Posterior cingulate gyrus (tissue), 11 donors: ENCODE results near the gene RNF133.
A peak's percentile ranks its signal among the peaks of the same experiment; 100 is the strongest.

Source experiments
- DNase-seq, 10 donors: peaks; one replicate each; pipeline versions ENCODE4 v3.0.0 to v3.0.0-alpha.2; 2020 to 2021; ENCODE audit warnings: mixed read lengths in 3 of 10
- intact Hi-C: fragments of 100-400 bp; cut with DNase I; formaldehyde crosslinking; loops from one replicate; pipeline ENCODE4 v1.15.1; 2023

The RNF133 gene

DNA sequence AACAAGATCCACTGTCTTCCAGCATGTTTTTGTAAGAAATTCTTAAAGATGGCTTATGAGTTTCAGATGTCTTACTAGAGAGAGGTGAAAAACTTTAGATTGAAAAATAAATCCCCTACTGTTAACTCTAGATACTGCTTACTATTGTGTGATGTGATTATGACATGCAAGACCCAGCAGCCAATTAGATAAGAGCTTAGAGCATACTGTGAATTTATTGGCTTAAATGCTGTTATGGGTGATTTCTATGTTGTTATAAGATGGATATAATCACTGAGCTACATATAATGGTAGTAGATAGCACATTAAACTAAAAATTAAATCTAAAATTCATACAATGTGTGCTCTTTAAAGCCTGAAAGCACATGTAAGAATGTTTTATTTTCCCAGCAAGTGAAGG lies at the start of gene RNF133:
Gene RNF133 (minus strand): TSS at position 101 of the 400 bp plus-strand sequence. CDS start 199 bp downstream, outside the sequence.
- DNase-seq = no peak
- intact Hi-C loops = no loop called here

DNA sequence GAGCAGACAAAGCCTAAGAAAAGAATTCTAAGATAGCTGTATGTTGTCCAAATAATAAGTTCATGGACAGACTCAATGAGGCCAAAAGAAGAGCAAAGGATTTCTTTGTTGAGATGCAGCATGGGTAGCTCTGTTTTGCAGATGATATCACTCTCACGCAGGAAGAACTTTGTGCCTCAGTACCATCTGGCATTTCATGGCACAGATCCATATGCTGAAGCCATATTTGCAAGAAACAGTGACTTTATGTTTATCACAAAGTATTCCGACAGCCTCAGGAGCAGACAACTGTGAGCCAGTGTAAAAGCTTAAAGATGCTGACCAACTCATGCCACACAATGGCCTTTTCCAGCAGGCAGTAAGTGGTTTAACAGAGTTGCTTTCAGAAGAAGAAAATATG lies 49.3 kb upstream of the RNF133 start:
- peak in 2 of 10 donors; percentile 13 for DNase-seq
- intact Hi-C loops = no loop called here

- intact Hi-C loops = no loop called here
- no peak for DNase-seq
Observed at GRCh38 chr7:122746948-122747347, 48.0 kb upstream of the RNF133 start.

GRCh38 chr7:122743211-122743610 lies 44.3 kb upstream of the RNF133 start:
- intact Hi-C loops = no loop called here
- DNase-seq = no peak

DNA sequence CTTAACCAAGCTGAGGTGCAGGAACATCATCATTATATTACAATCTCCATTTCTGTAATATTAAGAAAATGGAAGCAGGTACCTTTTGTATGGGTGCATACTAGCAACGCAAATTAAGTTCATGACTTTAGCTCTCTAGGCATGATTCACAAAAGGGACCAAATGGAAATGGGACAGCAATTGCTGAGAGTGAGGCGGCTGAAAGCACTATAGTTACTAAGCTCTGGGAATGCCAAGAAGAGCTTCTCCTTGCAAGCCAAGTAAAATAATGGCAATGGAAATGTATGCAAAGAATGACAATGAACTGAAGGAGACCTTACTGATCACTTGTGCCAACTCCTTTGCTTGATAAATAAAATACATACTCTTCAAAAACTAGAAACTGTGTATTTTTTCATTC lies 40.0 kb upstream of the RNF133 start:
- DNase-seq = no peak
- intact Hi-C loops = no loop called here

DNA sequence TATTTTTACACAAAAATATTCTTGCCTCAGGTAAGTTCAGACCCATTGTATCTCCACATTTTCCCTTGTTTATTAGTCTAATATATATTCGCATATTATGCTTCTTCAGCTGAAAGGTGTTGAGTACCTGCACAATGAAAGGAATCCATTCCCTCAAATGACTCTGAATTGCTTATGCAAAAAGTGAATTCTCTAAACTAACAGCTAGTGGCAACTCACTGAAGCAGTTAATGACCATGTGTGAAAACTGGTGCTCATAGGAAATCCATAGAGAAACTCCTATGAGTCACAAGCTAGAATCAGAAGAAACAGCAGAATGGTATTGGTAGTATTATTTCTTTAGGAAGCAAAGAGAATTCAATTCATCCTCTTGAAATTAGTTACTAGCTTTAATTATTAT lies 37.3 kb upstream of the RNF133 start:
- DNase-seq = no peak
- intact Hi-C loops = no loop called here

DNA sequence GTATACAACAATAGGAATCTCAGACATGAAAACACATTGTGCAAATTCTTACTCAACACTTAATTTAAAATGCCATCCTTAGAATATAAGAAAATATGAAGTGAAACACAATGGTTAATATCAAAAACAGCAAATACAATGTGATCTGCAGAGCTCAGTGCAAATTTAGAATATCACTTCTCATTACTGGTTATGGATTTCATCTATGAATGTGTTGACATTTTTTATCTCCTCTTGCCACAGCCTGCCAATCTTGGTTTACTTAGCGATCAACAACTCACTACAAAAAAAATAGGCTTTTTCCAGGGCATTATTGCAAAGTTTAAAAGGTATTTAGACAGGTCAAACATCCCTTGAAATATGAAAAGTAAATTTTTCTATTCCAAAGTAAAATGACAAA lies 28.8 kb upstream of the RNF133 start:
- no peak for DNase-seq
- intact Hi-C loops = no loop called here

- intact Hi-C loops = no loop called here
- no peak for DNase-seq
Observed at GRCh38 chr7:122727354-122727753, 28.4 kb upstream of the RNF133 start.

- intact Hi-C loops = no loop called here
- DNase-seq = no peak
Observed at GRCh38 chr7:122726881-122727280, 28.0 kb upstream of the RNF133 start.

DNA sequence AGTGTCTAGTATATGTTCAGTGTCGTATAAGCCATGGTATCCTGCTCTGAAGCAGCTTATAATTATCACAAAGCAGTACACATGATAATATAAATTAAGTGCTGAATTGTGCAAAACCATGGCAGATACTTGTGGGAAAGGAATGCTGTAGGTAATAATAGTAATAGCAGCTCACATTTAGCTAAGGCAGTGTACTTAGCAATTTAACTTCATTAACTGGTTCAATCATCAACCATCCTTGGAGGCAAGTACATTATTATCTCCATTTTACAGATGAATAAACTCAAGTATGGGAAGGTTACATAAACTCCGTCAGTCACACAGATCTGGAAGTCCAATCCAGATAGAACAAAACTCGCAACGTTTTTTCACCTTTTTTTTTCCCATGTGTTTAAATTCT lies 25.4 kb upstream of the RNF133 start:
- intact Hi-C loops = no loop called here
- DNase-seq = no peak

GRCh38 chr7:122719010-122719578 lies 20.2 kb upstream of the RNF133 start:
- intact Hi-C loops = no loop called here
- DNase-seq = no peak

DNA sequence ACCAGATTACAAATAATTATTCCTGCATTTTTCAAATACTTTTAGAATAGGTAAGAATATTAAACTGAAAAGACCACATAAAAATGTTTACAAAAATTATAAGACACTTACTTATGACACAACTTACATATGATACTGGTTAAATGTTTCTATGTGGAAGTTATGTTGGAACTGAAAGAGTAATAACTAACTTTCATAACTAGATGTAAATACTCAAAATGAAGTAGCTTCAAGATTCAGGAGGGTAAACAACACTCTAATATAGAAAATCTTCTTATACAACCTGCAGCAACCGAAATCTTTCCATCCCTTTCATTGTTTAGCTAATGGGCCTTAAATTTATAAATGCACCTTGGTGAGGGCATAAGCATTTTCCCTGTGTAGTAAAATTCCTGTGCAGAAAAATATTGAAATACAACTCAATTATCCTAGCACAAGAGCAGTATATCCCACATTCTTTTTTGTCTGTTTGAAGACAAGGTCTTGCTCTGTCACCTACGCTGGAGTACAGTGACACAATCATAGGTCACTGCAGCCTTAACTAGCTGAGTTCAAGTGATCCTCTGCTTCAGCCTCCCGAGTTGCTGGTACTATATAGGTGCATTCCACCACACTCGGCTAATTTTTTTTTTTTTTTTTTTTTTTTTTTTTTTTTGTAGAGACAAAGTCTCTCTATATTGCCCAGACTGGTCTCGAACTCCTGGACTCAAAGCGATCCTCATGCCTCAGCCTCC lies 18.6 kb upstream of the RNF133 start:
- no peak for DNase-seq
- intact Hi-C loops = no loop called here

- intact Hi-C loops = no loop called here
- no peak for DNase-seq
Observed at GRCh38 chr7:122715183-122715582, 16.3 kb upstream of the RNF133 start.

GRCh38 chr7:122710916-122711315 lies 12.0 kb upstream of the RNF133 start:
- intact Hi-C loops = no loop called here
- no peak for DNase-seq

GRCh38 chr7:122709930-122710646 lies 11.2 kb upstream of the RNF133 start:
- DNase-seq = no peak
- intact Hi-C loops = no loop called here

DNA sequence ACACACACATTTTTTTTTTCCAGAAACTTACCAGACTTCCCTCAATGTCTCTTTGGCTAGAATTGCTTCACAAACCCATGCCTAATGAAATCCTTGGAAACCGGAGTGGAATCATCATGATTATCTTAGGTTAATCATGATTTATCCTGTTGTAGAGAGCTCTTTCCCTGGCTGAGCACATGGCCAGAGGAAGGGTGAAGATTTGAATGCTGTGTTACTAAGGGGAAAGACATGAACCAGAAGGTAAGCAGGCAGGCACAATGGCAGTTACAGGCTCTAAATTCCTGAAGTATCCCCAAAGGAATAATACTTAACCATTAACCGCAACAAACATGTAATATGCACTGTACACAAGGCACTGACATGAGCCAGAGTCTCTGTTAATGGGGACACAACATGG lies 7.9 kb upstream of the RNF133 start:
- intact Hi-C loops = no loop called here
- DNase-seq = no peak

DNA sequence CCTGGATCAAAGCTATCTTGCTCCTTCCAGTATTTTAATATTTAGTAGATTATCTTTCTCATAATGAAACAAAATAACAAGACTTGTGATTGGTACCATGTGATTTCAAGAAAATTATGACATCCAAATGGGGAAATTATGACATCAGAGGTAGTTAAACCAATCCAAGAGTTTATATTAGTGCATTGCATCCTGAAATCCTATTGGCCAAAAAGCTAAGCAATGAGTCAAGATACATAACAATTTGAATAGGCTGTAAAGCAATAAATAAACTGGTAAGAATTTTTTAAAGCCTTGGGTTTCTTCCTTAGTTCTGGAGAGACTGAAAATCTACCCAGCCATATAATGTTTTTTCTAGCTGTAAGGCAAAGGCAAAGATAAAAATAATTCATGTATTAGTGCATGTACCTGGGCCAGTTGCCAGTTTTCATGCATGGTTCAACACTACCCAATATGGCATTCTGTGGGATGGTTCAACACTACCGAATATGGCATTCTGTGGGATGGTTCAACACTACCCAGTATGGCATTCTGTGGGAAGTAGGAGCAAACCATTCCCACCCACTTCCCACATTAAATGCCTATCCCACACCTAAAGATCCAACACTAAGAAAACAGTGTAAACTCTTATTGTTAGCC lies 4.1 kb upstream of the RNF133 start, which contains the start of gene RNF148:
Gene RNF148 (minus strand): TSS at position 51 of the 639 bp plus-strand sequence. CDS start 172 bp downstream, outside the sequence.
- intact Hi-C loops = no loop called here
- no peak for DNase-seq

DNA sequence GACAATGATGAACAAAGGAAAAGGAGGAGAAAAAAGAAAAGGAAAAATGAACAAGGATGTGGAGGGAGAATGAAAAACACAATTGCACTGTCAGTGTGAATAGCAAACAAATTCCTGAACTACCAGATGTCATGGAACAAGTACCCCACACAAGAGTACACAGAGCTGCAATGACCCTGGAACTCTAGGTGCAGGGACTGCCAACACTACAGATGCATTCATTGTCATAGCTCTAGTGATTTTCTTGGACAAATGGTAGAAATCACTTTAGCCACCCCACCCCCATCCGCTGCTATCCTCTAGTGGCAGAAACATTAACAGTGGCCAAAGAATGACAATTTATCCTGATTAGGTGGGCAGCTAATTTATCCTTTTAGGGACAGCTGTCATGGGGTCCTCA lies 3.1 kb downstream of the RNF133 start:
- DNase-seq = no peak
- intact Hi-C loops = no loop called here

GRCh38 chr7:122694697-122695096 lies 4.2 kb downstream of the RNF133 start:
- intact Hi-C loops = no loop called here
- DNase-seq = no peak

DNA sequence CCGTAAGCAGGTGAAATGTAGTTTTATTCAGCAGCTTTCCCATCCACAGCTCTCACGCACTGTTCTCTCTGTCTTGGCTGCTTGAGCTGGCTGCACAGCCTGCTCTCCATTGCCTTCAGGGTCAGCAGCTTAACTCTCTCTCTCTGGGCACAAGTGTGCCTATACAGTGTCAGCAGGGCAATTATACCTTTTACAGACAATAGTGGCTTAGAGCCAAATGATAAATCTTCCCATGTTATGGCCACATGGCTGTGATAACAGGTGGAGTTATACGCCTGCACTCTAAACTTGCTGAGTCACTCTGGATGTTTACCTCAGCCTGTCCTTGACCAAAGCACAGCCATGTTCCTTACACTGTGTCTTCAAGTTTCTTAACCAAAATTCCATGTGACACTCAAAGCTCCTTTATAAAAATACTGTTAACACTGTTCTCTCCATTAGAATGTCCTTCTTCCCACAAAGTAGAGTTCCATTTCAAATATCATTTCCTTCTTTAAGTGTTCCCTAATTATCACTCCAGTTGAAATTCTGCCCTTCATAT lies 6.1 kb downstream of the RNF133 start:
- intact Hi-C loops = no loop called here
- no peak for DNase-seq
